HG03378 (cell line): ENCODE measurements around the gene NOSIP.

ENCODE experiments used
- ATAC-seq: cut with Tn5 transposase; IDR thresholded peaks from one replicate; pipeline ENCODE4 v1.9.1; 2021; ENCODE audit warnings: mild to moderate bottlenecking, moderate library complexity; ENCODE audit not compliant: unreplicated experiment

Gene NOSIP

DNA sequence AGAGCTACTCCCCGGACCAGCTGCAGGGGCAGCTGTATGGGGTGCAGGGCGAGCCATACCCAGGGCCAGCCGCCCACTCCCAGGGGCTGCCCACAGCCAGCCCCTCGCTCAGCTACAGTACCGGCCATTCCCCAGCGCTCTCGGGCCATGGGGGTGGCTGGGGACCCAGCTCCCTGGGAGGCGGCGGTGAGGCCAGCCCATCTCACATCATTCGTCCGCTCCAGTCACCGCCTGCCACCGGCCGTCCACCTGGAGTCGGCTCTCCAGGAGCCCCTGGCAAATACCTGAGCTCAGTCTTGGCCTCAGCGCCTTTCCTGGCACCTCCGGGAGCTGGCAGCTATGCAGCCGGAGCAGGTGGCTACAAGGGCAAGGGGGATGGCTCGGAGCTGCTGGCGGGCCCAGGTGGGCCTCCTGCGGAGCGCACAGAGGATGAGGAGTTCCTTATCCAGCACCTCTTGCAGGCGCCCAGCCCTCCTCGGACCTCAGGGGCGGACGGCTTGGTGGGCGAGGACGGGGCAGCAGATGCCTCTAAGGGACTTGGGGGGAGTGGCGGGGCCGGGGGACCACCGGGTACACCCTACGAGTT, 15.6 kb upstream of the NOSIP start:
- ATAC-seq: no peak

GRCh38 chr19:49594993-49595818, 14.8 kb upstream of the NOSIP start:
- ATAC-seq: no peak

GRCh38 chr19:49594157-49594992, 14.0 kb upstream of the NOSIP start:
- no peak for ATAC-seq

GRCh38 chr19:49593233-49594113, 13.1 kb upstream of the NOSIP start:
- peak; percentile 37 for ATAC-seq

DNA sequence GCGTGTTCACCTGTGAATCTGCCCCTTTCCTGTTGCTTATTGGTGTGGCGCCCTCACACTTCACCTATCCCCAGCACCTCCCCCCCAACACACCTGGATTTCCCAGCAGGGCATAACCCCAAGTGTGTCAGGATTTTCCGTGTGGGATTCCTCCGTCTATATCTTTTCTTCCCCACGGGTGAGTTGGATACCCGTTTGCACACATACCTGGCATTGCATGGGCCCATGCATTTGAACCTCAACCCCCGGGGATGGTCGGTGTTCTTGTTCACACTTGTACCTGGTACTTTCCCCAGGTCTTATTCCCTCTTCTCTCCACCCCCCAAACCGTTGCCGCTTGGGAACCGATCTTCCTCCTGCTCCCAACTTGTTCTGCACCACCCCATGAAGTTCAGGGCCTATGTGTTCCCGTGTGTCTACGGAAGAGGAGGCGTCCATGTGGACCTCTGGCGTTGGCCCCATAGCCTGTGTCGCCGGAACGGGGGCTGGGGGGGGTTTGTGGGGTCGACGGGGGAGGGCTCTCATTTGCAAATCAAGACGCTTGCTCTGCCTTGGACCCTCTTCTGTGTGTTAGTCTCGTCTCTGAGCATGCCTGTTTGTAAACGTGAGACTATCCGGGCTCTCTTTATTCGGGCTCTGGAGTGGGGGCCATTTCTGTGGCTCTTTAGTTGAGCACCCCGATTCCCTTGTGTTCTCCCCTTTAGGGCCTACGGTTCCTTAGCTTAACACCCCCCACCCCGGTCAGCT, 12.3 kb upstream of the NOSIP start:
- ATAC-seq: no peak

GRCh38 chr19:49591731-49592485, 11.6 kb upstream of the NOSIP start:
- no peak for ATAC-seq

DNA sequence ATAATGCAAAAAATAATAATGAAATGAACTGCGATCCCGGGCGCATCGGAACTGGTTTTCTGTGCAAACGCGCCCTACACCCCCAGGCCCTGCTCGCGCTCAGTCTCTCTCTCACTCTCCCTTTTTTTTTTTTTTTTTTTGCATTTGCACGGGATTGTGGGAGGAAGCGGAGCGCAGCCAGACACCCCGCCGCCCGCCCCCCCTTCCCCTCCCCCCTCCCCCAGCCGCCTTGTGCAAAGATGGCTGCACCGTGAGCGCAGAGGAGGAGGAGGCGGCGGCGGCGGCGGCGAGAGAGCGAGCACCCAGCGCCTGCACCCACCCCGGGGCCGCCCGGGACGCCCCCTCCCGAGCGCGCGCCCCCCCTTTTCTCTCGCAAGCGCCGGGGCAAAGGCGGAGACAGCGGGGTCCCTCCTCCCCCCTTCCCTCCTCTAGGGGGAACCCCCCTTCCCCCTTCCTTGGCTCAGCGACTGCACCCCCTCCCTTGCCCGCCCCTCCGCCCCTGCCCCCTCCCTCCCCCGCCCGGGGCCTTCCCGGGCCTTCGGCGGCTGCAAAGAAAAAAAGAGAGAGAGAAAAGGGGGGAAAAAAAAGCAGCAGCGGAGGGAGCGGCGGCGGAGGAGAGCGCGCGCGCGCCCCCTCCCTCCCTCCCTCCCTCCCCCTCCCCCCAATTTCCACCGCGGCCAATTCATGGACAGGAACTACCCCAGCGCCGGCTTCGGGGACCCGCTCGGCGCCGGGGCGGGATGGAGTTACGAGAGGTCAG, 10.8 kb upstream of the NOSIP start, which contains the start of gene PRR12:
PRR12 (plus strand) TSS at position 212 of the 760 bp plus-strand sequence; CDS start at position 685, 473 bp downstream.
- no peak for ATAC-seq

DNA sequence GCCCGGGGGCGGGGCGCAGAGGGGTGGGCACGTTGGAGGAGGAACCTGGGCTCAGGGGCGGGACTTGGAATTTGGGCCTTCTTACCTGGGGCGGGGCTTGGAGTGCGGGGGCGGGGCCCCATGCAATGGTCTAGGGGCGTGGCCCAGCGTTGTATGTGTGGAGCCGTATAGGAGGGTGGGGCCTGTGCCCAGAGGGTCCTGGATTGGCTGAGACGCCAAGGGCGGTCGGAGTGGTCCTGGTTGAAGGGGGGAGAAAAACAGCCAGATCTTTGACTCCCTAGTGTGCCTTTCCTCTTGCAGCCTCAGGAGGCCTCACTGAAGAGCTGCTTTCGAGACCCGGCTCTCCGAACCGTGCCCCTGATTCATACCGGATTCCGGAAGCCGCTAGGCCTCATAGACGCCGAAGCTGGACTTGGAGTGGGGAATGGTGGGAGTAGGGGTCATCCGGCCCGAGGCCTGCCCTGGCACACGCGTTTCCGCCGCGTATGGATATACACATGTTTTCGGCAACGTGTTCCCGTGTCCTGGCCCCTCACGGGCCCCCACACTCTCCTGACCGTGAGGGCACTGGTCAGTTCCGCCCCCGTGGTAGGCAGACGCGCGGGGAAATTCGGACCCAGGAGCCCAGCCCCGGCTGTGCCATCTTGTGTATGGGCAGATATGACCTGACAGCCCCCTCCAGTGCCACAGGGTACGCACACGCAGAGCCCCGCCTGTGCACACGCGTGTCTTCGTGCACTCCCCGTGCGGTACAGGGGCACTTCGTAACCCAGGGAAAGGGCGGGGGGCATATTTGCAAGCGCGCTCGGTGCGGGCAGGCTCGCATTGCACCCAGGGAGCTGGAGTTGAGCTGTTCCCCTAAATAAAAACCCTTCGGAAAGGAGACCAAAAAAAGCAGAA, 10.0 kb upstream of the NOSIP start:
- ATAC-seq: peak; percentile 63

GRCh38 chr19:49589502-49589905, 9.1 kb upstream of the NOSIP start:
- ATAC-seq: no peak

- no peak for ATAC-seq
These were observed 8.2 kb upstream of the NOSIP start for GRCh38 chr19:49588365-49589122.

- no peak for ATAC-seq
These were observed 6.9 kb upstream of the NOSIP start for GRCh38 chr19:49587227-49587626.

DNA sequence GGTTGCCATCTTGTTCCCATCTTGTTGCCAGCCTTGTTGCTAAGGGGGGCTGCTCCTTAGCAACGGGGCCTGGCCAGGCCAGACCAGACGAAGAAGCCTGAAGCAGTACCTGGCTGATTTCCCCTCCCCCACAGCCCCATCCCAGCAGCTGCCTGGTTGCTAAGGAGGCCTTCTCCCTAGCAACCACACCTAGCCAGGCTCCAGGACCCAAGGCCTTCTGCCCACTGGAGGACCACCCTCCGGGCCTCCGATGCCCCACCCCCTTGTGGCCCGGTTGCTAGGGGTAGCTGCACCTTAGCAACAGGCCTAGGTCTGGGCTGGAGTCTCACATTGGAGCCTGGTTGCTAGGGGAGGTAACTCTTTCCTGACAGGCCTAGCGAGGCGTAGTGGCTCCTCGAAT, 4.7 kb upstream of the NOSIP start:
- ATAC-seq: no peak

DNA sequence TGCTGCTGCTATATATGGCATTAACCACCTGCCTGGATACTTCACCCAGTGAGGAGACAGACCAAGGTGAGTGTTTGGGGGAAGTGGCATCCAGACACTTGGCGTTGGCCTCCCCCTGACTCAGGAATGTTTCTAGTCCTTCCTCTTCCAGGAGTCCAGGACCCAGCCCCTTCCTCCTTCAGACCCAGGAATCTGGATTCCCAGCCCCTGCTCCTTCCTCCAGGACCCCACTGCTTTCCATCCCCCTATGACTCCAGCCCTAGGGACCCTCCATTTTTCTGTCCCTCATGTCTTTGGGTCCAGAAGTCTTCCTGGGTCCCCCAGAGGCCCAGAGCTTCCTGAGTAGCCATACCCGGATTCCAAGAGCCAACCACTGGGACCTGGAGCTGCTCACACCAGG, 2.9 kb upstream of the NOSIP start:
- ATAC-seq: no peak

DNA sequence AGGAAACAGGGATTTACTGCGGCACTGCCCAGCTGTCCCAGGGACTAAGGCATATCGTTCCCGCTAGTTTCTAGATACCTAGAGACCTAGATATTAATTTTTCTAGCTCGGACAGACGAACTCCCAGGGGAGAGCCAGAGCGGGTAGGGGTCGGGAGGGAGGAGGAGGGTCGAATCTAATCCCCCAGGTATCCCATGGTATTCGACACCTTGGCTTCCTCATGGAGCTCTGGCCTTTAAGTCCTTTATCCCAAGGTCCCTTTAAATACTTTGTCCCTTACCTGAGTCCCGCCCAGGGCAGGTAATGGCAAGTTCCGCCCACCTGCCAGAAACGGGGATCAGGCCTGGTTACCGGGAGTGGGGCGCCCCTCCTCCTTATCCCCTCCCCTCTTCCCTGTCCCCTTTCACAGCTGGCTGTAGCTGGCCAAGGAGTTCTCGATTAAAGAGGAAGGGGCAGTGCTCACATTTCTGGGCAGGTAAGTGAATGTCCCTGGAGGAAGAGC, 702 bp upstream of the NOSIP start, which contains the start of gene PRRG2:
PRRG2 (plus strand) TSS at position 310 of the 502 bp plus-strand sequence. CDS start 1,904 bp downstream, outside the sequence.
- no peak for ATAC-seq

- ATAC-seq: peak; percentile 15
These were observed 451 bp downstream of the NOSIP start for GRCh38 chr19:49579947-49580263.

- no peak for ATAC-seq
These were observed 1.2 kb downstream of the NOSIP start for GRCh38 chr19:49579193-49579592.
